ENCODE data around the gene LPAR1.

DNA sequence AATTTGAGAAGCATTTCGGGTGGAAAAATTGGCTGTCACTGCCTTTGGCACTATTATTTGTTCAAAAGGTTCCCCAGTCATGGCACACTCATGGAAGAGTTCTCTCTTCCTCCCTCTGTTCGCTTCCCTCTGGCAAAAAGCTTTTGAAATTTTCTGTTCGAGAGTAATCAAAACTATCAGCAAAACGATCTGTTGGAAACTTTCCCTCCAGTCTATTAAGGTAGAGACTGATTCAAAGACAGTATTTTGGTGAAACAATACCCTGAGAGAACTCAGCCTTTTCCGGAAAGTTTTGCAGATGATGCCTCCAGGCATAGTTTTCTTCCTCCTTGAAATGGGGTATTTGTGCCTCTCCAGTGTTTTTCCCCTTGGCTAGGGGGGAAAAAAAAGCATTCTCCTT is 3.6 kb upstream of the LPAR1 start:
- TF ChIP-seq POLR2A (IDR thresholded peaks at IDR 0.05; ENCODE audit: low read length) (no peak), GATA1 (IDR thresholded peaks at IDR 0.05; ENCODE audit: low read depth, low read length) (no peak)

Data from erythroblast (primary cell).